ENCODE data around the gene ZNF17.

DNA sequence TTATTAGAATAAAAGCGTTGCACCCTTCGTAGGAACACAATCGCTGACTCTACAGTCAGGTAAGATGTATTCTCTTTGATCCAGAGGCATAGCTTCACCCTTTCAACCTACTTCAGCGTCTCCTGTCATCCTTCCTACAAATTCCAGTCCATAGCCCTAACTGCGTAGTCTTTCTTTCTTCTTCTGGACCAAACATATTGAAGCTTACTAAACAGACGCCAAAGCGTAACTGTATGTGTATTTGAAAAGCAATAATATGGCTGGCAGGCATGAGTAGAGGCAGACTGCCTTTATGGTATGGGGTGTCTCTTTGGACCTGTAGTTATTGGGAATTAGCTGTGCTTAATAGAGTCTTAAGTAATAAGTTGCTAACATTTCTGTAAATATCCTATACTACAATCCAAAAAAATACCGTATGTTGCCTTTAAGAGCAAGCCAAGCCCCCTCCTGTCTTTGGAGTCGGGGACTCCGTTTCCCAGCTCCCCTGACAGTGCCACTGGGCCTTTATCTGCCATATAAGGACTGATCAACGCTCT, 21.7 kb upstream of the ZNF17 start:
- TF ChIP-seq CREB1 (IDR thresholded peaks at IDR 0.05) (no peak), KDM1A (IDR thresholded peaks at IDR 0.05; ENCODE audit: borderline replicate concordance, low read length) (no peak), EZH2 (IDR thresholded peaks at IDR 0.05; ENCODE audit: low read depth, low read length, severe bottlenecking) (no peak), YY1 (IDR thresholded peaks at IDR 0.05; ENCODE audit: low read depth, low read length) (no peak), SUZ12 (IDR thresholded peaks at IDR 0.05; ENCODE audit: low read length) (no peak), NRF1 (IDR thresholded peaks at IDR 0.05; ENCODE audit: low read depth, low read length) (no peak), EP300 (IDR thresholded peaks at IDR 0.05; ENCODE audit: borderline replicate concordance in 1 of 2, low read depth in 2 of 2, low read length in 2 of 2) (no peak)
- TF ChIP-seq, protein P1, sequence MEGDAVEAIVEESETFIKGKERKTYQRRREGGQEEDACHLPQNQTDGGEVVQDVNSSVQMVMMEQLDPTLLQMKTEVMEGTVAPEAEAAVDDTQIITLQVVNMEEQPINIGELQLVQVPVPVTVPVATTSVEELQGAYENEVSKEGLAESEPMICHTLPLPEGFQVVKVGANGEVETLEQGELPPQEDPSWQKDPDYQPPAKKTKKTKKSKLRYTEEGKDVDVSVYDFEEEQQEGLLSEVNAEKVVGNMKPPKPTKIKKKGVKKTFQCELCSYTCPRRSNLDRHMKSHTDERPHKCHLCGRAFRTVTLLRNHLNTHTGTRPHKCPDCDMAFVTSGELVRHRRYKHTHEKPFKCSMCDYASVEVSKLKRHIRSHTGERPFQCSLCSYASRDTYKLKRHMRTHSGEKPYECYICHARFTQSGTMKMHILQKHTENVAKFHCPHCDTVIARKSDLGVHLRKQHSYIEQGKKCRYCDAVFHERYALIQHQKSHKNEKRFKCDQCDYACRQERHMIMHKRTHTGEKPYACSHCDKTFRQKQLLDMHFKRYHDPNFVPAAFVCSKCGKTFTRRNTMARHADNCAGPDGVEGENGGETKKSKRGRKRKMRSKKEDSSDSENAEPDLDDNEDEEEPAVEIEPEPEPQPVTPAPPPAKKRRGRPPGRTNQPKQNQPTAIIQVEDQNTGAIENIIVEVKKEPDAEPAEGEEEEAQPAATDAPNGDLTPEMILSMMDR (IDR thresholded peaks at IDR 0.05; ENCODE audit: control extremely low read depth in 1 of 3, insufficient read depth in 1 of 3, low read depth in 1 of 3, low read length in 3 of 3): no peak
